Fibroblast of the aortic adventitia (primary cell): ENCODE measurements around the gene CFAP45. TPM values are rescaled to one million over a fixed set of nuclear protein-coding genes. Genes with fewer than 3 reads are reported as not detected.

ENCODE experiments used
- DNase-seq: peaks from one replicate; pipeline ENCODE4 v3.0.0-alpha.2; 2010; ENCODE audit warnings: low read depth
- H3K4me3 ChIP-seq: 2 replicates; pipeline ENCODE4 v1.5.1; 2011; ENCODE audit warnings: low read depth, mild to moderate bottlenecking, control low read depth, low read length, moderate library complexity
- total RNA-seq: library from RNA; depleted of rRNA; stranded (reverse); fragments of >200 nt; gene quantifications from 2 replicates; pipeline ENCODE4 v1.2.3, GENCODE V29; 2012; ENCODE audit warnings: low replicate concordance
- TF ChIP-seq, protein P1 (sequence below): IDR thresholded peaks from 2 replicates; pipeline ENCODE4 v1.5.1; 2011; ENCODE audit warnings: mild to moderate bottlenecking, low read length, control low read depth, inconsistent platforms; ENCODE audit not compliant: insufficient read depth

Gene CFAP45
- total RNA-seq, 1 donor: 0.27 TPM

GRCh38 chr1:159853417-159854115 lies 46.4 kb downstream of the CFAP45 start:
- peak overlapping the region; percentile 69 for H3K4me3 ChIP-seq
- TF ChIP-seq, protein P1, sequence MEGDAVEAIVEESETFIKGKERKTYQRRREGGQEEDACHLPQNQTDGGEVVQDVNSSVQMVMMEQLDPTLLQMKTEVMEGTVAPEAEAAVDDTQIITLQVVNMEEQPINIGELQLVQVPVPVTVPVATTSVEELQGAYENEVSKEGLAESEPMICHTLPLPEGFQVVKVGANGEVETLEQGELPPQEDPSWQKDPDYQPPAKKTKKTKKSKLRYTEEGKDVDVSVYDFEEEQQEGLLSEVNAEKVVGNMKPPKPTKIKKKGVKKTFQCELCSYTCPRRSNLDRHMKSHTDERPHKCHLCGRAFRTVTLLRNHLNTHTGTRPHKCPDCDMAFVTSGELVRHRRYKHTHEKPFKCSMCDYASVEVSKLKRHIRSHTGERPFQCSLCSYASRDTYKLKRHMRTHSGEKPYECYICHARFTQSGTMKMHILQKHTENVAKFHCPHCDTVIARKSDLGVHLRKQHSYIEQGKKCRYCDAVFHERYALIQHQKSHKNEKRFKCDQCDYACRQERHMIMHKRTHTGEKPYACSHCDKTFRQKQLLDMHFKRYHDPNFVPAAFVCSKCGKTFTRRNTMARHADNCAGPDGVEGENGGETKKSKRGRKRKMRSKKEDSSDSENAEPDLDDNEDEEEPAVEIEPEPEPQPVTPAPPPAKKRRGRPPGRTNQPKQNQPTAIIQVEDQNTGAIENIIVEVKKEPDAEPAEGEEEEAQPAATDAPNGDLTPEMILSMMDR: no peak
- DNase-seq: peak; percentile 35

GRCh38 chr1:159851407-159851806 lies 48.6 kb downstream of the CFAP45 start:
- no peak for DNase-seq
- TF ChIP-seq, protein P1: no peak
- H3K4me3 ChIP-seq: no peak overlapping the region

- H3K4me3 ChIP-seq: no peak overlapping the region
- TF ChIP-seq, protein P1: no peak
- peak; percentile 28 for DNase-seq
These were observed 50.2 kb downstream of the CFAP45 start for GRCh38 chr1:159849626-159850366.

DNA sequence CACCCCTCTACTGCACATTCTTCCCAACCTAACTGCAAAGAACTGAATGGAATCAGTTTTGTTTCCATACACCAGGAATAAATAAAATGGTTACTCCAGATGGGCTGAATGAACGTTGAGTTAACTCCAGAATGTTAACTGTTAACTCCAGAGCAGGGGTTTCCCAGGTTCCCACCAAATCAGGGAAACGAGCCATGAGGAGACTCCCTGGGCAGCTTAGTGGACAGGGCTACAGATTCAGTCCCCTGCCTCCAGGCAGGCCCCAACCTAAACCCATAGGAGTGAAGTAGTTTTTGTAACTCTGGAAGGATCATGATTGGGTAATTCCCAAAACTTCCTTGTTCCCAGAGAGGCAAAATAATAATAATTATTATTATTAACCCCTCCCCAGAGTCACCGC lies 51.6 kb downstream of the CFAP45 start:
- no peak overlapping the region for H3K4me3 ChIP-seq
- TF ChIP-seq, protein P1: no peak
- DNase-seq: no peak

DNA sequence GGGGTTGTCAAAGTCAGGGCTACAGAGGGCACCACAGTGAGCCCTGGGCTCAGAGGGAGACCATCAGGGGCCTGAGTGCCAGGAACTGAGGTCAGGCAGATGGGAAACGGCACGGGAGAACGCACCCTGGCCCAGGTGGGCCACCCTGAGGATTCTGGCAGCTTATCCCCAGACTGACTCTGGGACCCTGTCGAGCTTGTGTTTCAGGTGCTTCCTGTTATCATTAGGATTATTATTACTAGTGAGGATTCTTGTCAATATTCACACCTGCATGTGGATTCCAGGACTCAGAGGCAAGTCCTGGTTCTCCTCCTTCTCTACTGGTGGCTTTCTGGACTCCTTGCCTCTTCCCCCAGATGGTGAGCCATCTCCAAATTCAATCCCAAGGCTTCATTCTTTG lies 52.7 kb downstream of the CFAP45 start:
- no peak for DNase-seq
- H3K4me3 ChIP-seq: no peak overlapping the region
- TF ChIP-seq, protein P1: no peak

DNA sequence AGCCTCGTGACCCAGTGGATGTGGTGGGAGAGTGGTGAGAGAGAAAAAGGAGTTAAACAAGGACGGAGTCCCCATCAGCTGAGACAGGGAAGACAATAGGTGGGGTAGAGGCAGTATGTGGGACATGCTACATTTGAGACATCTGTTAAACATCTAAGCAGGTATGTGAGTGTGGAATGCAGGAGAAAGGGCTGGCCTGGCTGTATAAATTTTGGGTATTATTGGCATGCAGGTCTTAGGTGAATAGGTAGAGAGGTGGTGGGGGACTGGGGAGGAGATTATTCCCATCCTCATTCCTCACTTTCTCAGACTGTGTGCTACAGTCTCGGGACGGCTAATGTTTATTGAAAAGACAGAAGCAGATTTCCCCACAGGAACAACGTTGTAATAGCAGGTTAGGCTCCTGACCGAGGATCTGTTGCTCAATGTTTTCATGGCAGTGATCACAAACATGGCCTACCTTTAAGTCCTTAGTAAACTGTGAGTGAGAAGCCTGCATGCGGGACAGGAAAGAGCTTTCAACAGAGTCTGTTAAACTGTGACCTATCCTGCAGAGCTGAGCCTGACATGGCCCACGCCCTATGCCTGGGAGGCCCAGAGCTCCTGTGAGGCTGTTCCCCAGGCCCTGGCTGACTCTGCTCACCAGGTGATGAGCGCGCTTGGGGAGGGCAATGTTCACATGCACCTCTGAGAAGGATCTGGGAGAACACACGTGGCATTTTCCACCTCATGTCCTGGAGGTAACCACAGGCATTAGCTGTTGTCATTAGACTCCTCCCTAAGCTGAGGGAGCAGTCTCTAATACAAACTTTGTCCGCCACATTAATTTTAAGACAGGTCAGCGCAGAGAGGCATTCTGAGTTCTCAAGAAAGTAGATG lies 54.0 kb downstream of the CFAP45 start:
- TF ChIP-seq, protein P1: no peak
- no peak overlapping the region for H3K4me3 ChIP-seq
- DNase-seq: no peak
